Ammon's horn (tissue), 1 donor: ENCODE results near the gene GOLPH3.
"Not testable (repeated sequence)": the region's sequence is repeated elsewhere in the genome, so short reads cannot be mapped to it uniquely, and the experiment has no call there.

Experiments
- DNase-seq: peaks from one replicate; pipeline ENCODE4 v3.0.0-alpha.2; 2016; ENCODE audit warnings: low spot score

Gene GOLPH3

GRCh38 chr5:32098890-32099310 is 75.2 kb downstream of the GOLPH3 start:
- no peak for DNase-seq

- DNase-seq, result peak; percentile 36
These were observed 75.8 kb downstream of the GOLPH3 start for GRCh38 chr5:32098291-32098690.

GRCh38 chr5:32096891-32097595 is 77.1 kb downstream of the GOLPH3 start:
- no peak for DNase-seq

GRCh38 chr5:32095261-32095671 is 78.9 kb downstream of the GOLPH3 start:
- no peak for DNase-seq

- DNase-seq, result no peak
These were observed 79.4 kb downstream of the GOLPH3 start for GRCh38 chr5:32094691-32095090.

- DNase-seq, result peak; percentile 89
These were observed 80.9 kb downstream of the GOLPH3 start for GRCh38 chr5:32092938-32093812.

- no peak for DNase-seq
These were observed 83.4 kb downstream of the GOLPH3 start for GRCh38 chr5:32090755-32091128.

GRCh38 chr5:32090026-32090754 is 83.9 kb downstream of the GOLPH3 start:
- DNase-seq, result no peak

- DNase-seq, result no peak
These were observed 84.7 kb downstream of the GOLPH3 start for GRCh38 chr5:32089146-32090000.

- DNase-seq, result no peak
These were observed 85.9 kb downstream of the GOLPH3 start for GRCh38 chr5:32088214-32088613.

- no peak for DNase-seq
These were observed 86.7 kb downstream of the GOLPH3 start for GRCh38 chr5:32087086-32088082.

- DNase-seq, result peak; percentile 80
These were observed 90.1 kb downstream of the GOLPH3 start for GRCh38 chr5:32083981-32084430.

- peak; percentile 61 for DNase-seq
These were observed 91.4 kb downstream of the GOLPH3 start for GRCh38 chr5:32082701-32083100.

- not testable (repeated sequence) for DNase-seq
These were observed 93.6 kb downstream of the GOLPH3 start for GRCh38 chr5:32080565-32080964.

GRCh38 chr5:32078855-32079254 is 95.3 kb downstream of the GOLPH3 start:
- DNase-seq, result not testable (repeated sequence)

- peak; percentile 77 for DNase-seq
These were observed 97.1 kb downstream of the GOLPH3 start for GRCh38 chr5:32076699-32077695.
